ENCODE measurements around the gene TES.

Gene TES

GRCh38 chr7:116195451-116195850 lies 14.9 kb upstream of the TES start:
- no peak for DNase-seq

GRCh38 chr7:116196947-116197346 lies 13.4 kb upstream of the TES start:
- DNase-seq, result no peak

GRCh38 chr7:116197360-116197759 lies 13.0 kb upstream of the TES start:
- DNase-seq, result no peak

- no peak for DNase-seq
Measured at GRCh38 chr7:116198748-116199410, 11.5 kb upstream of the TES start.

- DNase-seq, result no peak
Measured at GRCh38 chr7:116200963-116201362, 9.4 kb upstream of the TES start.

- no peak for DNase-seq
Measured at GRCh38 chr7:116206141-116206540, 4.2 kb upstream of the TES start.

- no peak for DNase-seq
Measured at GRCh38 chr7:116208919-116209318, 1.4 kb upstream of the TES start.

- DNase-seq, result peak; percentile 24
Measured at GRCh38 chr7:116209561-116210070, 723 bp upstream of the TES start.

- peak; percentile 75 for DNase-seq
Measured at GRCh38 chr7:116211006-116211912, 920 bp downstream of the TES start.

GRCh38 chr7:116211913-116212596 lies 1.7 kb downstream of the TES start:
- DNase-seq, result no peak

- DNase-seq, result no peak
Measured at GRCh38 chr7:116212869-116213268, 2.5 kb downstream of the TES start.

- DNase-seq, result no peak
Measured at GRCh38 chr7:116213361-116214130, 3.2 kb downstream of the TES start.

- DNase-seq, result no peak
Measured at GRCh38 chr7:116214921-116215320, 4.6 kb downstream of the TES start.

GRCh38 chr7:116215551-116215950 lies 5.2 kb downstream of the TES start:
- DNase-seq, result no peak

- DNase-seq, result no peak
Measured at GRCh38 chr7:116216956-116217571, 6.7 kb downstream of the TES start.

GRCh38 chr7:116218051-116218645 lies 7.8 kb downstream of the TES start:
- DNase-seq, result no peak

- DNase-seq, result no peak
Measured at GRCh38 chr7:116218747-116219146, 8.4 kb downstream of the TES start.

GRCh38 chr7:116219288-116219687 lies 8.9 kb downstream of the TES start:
- DNase-seq, result no peak

- DNase-seq, result no peak
Measured at GRCh38 chr7:116219834-116220233, 9.5 kb downstream of the TES start.

- DNase-seq, result no peak
Measured at GRCh38 chr7:116222501-116222900, 12.2 kb downstream of the TES start.

- DNase-seq, result no peak
Measured at GRCh38 chr7:116223588-116223987, 13.2 kb downstream of the TES start.

All from activated naive CD4-positive, alpha-beta T cell treated with anti-CD3 and anti-CD28 coated beads, Interleukin-2, amount 50 U/mL, for 16 hours (primary cell).